ENCODE results near the gene FADS1.
A peak's percentile ranks its signal among the peaks of the same experiment; 100 is the strongest.

The FADS1 gene

DNA sequence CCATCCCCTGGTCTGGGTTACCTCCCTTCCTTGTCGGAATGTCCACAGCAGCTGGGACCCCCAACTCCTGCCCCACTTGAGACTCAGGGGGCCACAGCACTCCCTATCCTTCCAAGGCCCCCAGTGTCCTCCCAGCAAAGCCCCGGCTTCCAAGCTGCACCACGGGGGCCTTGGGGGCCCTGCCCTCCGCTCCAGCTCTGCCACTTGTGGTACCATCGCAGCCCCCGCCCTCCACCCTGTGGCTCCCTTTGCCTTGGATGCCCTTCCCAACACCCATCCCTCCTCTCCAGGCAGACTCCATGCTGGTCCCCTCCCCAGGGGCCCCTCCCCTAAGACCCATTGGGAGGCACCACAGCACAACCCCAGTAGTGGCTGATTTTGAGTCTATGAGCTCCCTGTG lies 41.7 kb downstream of the FADS1 start:
- DNase-seq = no peak

DNA sequence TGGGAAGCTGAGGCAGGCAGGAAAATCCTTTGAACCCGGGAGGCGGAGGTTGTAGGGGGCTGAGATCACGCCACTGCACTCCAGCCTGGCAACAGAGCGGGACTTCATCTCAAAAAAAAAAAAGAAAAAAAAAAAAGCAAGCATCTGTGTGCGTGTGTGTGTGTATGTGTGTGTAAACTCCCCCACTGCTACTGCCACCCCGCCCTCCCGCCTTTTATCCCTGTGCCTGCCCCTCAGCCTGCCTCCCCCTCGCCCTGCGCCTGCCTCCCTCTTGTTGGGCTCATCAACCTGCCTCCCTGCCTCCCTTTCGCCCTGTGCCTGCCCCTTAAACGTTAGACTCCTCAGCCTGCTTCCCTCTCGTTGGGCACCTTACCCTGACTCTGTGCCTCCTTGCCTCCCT lies 42.4 kb downstream of the FADS1 start:
- no peak for DNase-seq

GRCh38 chr11:61773809-61774208 lies 43.0 kb downstream of the FADS1 start:
- no peak for DNase-seq

DNA sequence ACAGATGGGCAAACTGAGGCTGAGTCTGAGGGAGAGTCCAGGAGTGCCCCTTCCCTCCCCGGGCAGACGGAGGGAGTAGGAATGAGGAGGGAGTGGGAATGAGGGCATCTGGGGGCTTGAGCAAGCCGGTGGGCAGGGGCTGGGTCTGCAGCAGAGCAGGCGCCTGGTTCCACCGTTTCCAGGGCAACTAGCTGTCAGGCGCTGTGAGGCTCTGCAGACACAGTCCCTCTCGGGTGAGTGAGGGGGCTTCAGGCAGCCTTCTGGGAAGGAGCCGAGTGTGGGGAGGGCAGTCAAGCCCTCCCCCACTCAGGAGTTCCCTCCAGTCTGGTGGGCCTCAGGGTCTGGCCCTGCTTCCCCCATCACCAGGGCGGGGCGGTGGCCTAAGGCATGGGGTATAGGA lies 43.4 kb downstream of the FADS1 start:
- DNase-seq = no peak

GRCh38 chr11:61771985-61772455 lies 44.8 kb downstream of the FADS1 start:
- no peak for DNase-seq

DNA sequence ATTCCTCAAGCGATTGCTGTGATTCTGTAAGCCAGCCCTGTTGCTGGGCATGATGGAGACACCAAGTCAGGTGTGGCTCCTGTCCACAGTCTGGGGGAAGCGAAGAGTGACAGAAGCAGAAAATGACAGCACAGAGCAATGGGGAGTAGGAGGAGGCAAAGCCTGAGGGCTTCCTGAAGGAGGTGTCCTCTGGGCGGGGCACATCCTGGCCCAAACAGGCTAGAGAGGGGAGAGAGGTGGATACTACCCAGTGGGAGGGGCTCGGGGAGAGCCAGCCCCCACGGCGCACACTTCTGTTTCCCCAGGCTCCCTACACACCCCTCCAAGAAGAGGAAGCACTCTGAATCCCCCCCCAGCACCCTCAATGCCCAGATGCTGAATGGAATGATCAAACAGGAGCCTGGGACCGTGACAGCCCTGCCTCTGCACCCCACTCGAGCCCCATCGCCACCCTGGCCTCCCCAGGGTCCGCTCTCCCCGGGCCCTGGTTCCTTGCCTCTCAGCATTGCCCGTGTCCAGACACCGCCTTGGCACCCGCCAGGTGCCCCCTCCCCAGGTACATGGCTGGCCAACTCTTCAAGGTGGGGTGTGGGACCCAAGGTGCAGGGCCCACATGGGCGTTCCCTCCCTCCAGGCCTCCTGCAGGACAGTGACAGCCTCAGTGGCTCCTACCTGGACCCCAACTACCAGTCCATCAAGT lies 45.5 kb downstream of the FADS1 start:
- no peak for DNase-seq

GRCh38 chr11:61769946-61770683 lies 46.7 kb downstream of the FADS1 start:
- DNase-seq = no peak

- no peak for DNase-seq
These were observed 47.5 kb downstream of the FADS1 start for GRCh38 chr11:61769169-61769920.

GRCh38 chr11:61768376-61769076 lies 48.3 kb downstream of the FADS1 start:
- no peak for DNase-seq

GRCh38 chr11:61766353-61766841 lies 50.4 kb downstream of the FADS1 start:
- DNase-seq = no peak

DNA sequence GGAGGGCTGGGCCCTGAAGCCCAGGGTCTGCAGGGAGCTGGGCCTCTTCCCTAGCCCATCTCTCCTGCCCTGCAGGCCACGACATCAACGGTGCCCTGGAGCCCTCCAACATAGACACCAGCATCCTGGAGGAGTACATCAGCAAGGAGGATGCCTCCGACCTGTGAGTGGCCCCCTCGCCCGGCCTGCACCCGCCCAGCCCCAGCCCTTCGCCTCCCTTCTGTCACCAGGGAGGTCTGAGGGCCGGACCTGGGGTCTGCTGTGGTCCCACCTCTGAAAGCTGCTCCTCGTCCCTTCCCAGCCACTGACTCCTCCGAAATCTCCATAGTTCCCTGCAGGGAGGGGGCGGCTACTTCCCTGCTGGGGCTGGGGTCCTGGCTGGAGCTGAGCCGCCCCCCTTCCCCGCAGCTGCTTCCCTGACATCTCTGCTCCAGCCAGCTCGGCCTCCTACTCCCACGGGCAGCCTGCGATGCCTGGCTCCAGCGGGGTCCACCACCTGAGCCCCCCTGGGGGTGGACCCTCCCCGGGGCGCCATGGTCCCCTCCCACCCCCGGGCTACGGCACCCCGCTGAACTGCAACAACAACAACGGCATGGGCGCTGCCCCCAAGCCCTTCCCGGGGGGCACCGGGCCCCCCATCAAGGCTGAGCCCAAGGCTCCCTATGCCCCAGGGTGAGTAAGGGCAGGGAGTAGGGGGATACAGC lies 51.1 kb downstream of the FADS1 start:
- DNase-seq = no peak

DNA sequence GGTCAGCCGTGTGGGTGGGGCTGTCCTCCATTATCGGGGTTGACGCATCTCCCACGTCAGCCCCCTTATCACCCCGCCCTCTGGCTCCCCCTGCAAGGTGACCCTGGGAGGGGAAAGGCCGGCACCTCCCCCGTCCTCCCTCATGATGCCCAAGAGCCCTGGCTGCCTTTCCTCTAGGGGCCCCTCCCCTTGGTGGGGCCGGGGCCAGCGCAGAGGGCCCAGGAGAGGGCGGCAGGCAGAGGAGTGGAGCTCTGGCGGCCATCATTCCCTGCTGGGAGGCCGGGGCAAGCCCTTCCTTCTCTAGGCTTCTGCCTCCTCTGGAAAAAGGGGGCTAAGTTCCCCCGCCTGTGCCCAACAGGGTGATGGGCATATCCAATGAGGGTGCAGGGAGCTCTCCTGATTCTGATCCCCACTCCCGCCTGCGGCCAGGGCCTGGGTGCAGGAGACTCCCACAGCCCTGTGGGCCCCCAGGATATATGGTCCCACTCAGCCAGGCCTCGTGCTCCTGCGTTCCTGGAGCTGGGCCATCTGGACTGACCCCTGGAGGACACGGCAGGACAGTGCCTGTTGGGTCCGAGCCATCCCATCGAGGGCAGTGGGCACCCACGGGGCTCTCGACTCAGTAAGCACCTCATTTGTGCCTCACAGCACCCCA lies 52.1 kb downstream of the FADS1 start:
- DNase-seq = no peak

GRCh38 chr11:61763930-61764605 lies 52.7 kb downstream of the FADS1 start:
- DNase-seq = no peak

- DNase-seq = no peak
These were observed 54.0 kb downstream of the FADS1 start for GRCh38 chr11:61762798-61763197.

- no peak for DNase-seq
These were observed 54.6 kb downstream of the FADS1 start for GRCh38 chr11:61762223-61762615.

GRCh38 chr11:61761440-61762222 lies 55.2 kb downstream of the FADS1 start:
- DNase-seq = no peak

DNA sequence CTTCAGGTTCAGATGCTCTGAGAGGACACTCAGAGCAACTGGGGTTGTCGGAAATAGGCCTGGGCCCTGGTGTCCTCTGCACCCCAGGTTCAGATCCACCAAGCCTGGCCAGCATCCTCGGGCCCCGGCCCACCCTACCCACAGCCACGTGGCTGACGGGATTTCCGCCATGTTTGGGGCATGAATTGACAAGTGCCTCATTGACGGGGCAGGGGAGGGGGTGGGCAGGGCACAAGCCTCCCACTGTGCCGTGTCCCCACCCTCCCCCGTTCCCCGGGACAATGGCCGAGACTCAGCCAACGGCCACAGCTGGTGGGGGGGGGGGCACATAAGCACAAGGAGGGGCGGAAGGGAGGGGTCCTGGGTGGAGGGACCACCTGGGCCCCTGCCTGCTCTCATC lies 55.9 kb downstream of the FADS1 start:
- no peak for DNase-seq

GRCh38 chr11:61757213-61757862 lies 59.5 kb downstream of the FADS1 start:
- no peak for DNase-seq

DNA sequence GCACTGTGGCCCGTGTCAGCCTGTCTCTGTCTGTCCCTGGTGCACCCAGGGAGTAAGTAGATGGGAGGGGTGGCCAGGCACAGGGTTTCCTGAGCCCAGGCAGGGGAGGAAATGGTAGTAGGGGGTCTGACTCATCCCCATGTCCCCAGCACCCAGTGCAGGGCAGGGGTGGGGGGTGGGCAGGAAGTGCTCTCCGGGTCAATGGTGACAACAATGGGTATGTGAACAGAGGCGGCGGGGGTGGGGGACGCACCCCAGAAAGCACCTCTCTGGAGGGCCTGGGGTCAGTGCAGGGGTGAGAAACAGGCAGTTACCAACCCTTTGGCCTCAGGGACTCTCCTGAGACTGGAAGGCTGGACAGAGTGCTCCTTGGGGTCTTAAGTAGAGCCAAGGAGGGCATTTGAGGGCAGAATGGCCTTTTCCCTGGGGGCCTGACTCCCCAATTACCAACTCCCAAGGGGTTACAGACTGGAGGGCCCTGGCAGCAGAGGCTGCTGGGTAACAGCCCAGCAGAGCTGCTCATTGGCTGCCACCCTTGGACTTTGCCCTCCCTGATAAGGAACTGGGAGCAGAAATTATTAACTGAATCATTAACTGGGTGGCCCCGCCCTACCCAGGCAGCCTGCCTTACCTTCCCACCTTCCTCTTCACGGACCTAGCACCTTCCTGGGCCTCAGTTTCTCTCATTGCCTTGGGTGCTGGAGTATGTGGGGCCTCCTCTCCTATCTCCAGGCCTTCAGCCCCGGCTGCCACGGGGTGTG lies 60.2 kb downstream of the FADS1 start:
- DNase-seq = peak; percentile 8 to 25
